Retinal pigment epithelial cell (primary cell): Measurements from ENCODE around the gene ARID1B.

ENCODE experiments used
- DNase-seq: peaks from one replicate; pipeline ENCODE4 v3.0.0-alpha.2; 2010; ENCODE audit warnings: low read depth
- H3K4me3 ChIP-seq: 2 replicates; pipeline ENCODE4 v1.5.1; 2011; ENCODE audit warnings: mild to moderate bottlenecking, low read length, control low read depth, moderate library complexity
- CTCF ChIP-seq: conservative IDR thresholded peaks from 2 replicates; pipeline ENCODE4 v1.5.1; 2011; ENCODE audit warnings: low read depth, low read length, control low read depth, inconsistent platforms

The ARID1B gene

DNA sequence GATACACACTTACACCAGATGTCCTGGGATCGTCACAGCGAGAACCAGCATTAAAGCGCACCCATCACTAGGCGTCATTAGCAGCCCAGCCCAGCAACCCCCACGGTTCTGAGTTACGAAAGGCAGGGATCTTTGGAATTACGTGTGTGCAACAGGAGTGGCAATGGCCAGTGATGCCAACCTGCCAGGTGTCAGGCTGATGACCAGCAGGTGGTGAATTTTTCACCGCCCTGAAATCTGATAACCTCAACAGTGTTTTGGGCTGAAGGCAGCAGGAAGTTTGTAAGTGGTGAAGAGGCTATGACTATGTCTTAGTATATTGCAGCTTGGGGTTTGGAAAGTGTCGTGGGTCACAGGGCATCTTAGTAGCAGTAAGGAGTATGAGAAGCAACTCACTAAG lies 380.1 kb downstream of the ARID1B start:
- no peak overlapping the region for H3K4me3 ChIP-seq
- no peak for DNase-seq
- TF ChIP-seq CTCF, result no peak

GRCh38 chr6:157158456-157158855 lies 381.3 kb downstream of the ARID1B start:
- no peak for DNase-seq
- no peak overlapping the region for H3K4me3 ChIP-seq
- TF ChIP-seq CTCF, result no peak

DNA sequence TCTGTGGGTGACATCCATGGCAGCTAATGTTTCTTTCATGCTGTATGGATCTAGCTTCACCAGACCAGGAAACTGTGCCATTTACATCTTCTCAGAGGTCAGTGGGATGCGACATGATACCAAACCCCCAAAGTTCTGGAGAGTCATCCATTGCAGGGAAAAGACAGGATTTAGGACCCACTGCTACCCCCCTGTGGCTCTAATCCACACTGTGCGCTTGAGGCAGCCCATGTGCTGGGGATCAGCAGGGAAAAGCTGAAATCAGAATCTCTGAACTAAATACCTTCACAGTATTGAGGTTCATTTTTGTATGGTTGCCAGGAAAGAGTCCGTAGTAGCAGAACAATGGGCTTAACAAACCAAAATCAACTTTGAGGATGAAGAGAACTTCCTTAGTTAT lies 381.7 kb downstream of the ARID1B start:
- H3K4me3 ChIP-seq, result no peak overlapping the region
- DNase-seq, result no peak
- peak; percentile 59 for TF ChIP-seq CTCF

- TF ChIP-seq CTCF, result no peak
- DNase-seq, result no peak
- no peak overlapping the region for H3K4me3 ChIP-seq
Observed at GRCh38 chr6:157159348-157159747, 382.2 kb downstream of the ARID1B start.

GRCh38 chr6:157161912-157162311 lies 384.7 kb downstream of the ARID1B start:
- no peak overlapping the region for H3K4me3 ChIP-seq

DNA sequence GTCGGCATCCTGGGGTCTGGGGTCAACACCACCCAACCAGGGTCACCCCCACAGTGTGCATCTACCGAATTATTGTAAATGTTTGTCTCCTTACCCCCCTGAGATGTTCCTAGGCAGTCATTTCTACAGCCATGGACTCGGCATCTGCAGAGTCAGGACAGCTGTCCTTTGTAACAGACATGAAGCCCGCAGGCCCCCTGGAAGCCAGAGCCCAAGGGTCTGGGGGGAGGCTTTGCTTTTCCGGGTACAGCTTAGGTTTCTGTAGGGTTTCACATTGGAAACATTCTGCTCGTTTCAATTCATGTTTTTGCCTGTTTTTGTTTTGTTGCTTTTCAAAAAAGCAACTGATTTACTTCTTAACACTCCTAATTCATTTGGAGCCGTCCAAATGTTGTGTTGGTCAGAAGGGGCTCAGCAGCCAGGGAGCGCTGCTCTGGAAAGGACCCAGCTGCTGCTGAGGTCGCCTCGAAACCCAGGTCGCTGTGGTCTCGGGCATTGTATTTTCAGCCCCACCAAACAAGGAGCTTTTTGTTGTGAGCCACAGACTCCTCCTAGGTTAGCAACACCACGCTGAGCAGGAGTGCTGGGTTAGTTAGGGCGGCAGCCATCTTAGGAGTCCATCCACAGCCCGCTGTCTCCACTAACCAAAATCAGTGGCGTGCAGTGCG lies 385.7 kb downstream of the ARID1B start:
- no peak overlapping the region for H3K4me3 ChIP-seq
- TF ChIP-seq CTCF, result no peak
- DNase-seq, result no peak

More at GRCh38 chr6:157161912-157162311, 384.7 kb downstream of the ARID1B start:
- no peak for DNase-seq
- TF ChIP-seq CTCF, result no peak

DNA sequence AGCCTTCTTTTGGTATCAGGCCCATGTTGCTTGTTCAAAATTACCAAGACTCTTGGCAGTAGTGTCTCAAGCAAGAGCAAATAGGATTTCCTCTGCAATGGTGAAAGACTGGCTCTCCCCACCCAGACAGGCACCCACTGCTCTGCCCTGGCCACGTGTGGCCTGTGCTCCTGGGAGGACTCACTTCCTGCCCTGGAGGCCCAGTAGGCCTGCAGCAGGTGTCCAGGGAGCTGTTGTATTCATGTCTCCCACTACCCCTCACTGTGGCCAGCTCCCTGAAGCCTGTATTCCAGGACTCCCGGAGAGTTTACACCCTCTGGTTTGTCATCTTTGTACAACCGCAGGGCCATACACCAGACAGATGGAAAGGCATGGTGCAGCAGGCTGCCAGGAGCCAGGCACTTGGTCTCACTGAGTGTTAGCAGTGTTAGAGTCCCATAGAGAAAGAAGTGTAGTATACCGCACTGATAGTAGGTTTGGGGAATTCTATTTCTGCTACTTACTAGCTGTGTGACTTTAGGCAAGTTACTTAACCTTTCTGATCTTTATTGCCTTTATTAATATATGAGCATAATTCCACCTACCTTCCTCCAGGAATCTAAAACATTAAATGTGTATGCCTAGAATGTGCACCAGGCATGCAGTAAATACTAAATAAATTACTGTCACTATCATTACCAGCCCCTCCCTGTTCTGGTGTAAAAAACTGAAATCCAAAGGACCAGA lies 386.4 kb downstream of the ARID1B start:
- no peak for DNase-seq
- no peak overlapping the region for H3K4me3 ChIP-seq
- no peak for TF ChIP-seq CTCF
